GM12873 (cell line): ENCODE measurements around the gene C1D.

Experiments
- CTCF ChIP-seq: IDR thresholded peaks from 2 replicates; pipeline ENCODE4 v1.5.1; 2012; ENCODE audit warnings: low read depth, mild to moderate bottlenecking, moderate library complexity, low read length, control low read depth; ENCODE audit not compliant: insufficient read depth; ENCODE audit errors: missing control alignments

The C1D gene

DNA sequence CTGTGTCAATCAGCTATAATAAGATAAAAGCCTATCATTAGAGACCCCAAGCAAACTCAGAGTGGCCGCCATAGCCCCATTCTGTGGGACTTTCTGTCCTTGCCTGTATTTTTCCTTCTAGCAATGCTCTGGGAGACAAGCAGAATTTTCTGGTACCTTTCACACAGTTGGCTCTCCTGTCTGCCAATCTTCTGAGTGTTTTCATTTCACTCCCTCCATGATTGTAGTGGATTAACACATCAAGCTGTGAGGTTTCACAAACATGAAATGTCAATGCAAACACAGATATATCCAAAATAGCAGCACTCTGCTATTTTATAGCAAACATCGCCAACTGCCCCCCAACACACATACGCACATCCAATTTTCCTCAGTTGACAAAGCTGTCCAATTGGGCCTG, 64.9 kb downstream of the C1D start:
- no peak for TF ChIP-seq CTCF

GRCh38 chr2:67997528-67997900, 65.3 kb downstream of the C1D start:
- no peak for TF ChIP-seq CTCF

DNA sequence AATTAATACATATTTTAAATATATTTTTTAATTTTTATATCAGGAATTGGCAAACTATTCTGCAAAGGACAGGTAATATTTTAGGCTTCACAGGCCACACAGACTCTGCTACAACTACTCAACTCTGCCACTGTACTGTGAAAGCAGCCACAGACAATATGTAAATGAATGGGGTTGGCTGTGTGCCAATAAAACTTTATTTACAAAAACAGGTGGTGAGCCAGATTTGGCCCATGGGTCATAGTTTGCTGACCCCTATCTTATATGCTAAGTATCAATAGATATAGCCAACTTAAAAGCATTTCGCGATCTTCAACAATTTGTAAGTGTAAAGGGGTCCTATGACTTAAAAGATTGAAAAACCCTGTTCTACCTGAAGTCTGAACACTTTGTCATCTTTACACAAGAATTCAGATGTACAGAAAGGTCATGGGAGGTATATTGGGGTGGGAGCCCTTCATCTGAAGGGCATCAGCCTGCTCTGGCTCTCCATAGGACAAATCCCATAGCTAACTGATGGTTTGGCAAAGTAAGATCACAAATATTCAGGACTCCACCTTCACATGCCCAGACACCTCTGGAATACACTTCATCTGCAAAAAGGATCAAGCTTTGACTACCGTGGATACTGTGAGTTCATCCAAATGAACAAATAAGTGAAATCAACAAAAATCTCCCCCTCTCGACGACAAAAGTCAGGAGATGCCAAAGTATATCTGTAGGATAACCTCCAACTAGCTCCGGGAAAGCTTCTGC, 65.9 kb downstream of the C1D start:
- TF ChIP-seq CTCF, result no peak

- TF ChIP-seq CTCF, result no peak
Measured at GRCh38 chr2:67994716-67995115, 68.1 kb downstream of the C1D start.

DNA sequence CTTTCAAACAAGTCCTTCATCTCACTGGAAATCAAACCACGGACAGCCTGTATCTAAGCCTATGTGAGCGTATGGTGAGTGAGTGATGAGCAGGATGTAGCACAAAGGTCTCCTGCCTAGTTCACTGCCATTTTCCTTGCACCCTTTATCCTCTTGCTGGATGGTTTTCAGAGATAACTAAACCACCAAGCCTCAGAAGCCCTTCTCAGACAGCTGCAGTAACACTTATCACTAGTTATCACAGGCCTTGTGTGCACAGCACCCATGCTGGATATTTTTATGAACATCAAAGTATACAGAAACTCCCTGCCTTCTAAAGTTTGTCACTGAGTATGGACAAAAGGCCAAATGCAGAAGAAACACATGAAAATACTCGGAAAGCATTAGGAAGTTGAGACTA, 69.5 kb downstream of the C1D start:
- no peak for TF ChIP-seq CTCF

DNA sequence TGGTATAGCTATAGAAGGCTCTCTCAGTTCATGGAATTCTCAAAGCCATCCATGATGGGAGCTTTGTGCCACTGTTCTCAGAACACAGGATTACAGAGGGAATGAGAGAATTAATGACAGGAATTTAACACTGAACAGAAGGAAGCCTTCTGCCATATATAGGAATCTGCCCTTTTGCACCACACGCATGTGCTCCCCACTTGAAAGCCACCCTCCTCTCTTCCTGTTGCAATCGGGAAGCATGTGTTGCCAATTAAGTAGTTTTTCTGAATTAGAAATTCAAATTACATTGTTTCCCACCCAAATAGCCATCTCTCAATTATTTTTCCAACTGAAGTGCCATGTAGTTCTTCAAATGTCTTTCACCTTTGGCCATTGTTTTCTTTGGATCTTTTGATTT, 71.3 kb downstream of the C1D start:
- no peak for TF ChIP-seq CTCF
